Neural progenitor cell (in vitro differentiated cells): ENCODE data around the gene CPM. TPM values are rescaled to one million over a fixed set of nuclear protein-coding genes. Genes with fewer than 3 reads are reported as not detected.

ENCODE experiments used
- DNase-seq: peaks from one replicate; pipeline ENCODE4 v3.0.0-alpha.2; 2016; ENCODE audit warnings: low spot score
- H2AFZ ChIP-seq: fragments of 200-600 bp; sonication (generic); replicated peaks from 2 replicates; pipeline ENCODE4 v1.6.1; 2016; ENCODE audit warnings: antibody characterized with exemption
- H3F3A ChIP-seq: fragments of 200-600 bp; sonication (generic); 2 replicates; pipeline ENCODE4 v1.6.1; 2016; ENCODE audit warnings: antibody characterized with exemption, low read depth
- H3K27ac ChIP-seq: fragments of 200-600 bp; sonication (generic); 2 replicates; pipeline ENCODE4 v1.5.1; 2016; ENCODE audit warnings: mild to moderate bottlenecking
- H3K27me3 ChIP-seq: fragments of 200-600 bp; sonication (generic); 2 replicates; pipeline ENCODE4 v1.6.1; 2016; ENCODE audit warnings: mild to moderate bottlenecking, moderate library complexity
- H3K36me3 ChIP-seq: fragments of 200-600 bp; sonication (generic); 2 replicates; pipeline ENCODE4 v1.5.1; 2016
- H3K4me1 ChIP-seq: fragments of 200-600 bp; sonication (generic); 2 replicates; pipeline ENCODE4 v1.6.1; 2016; ENCODE audit warnings: mixed run types
- H3K4me2 ChIP-seq: fragments of 200-600 bp; sonication (generic); 2 replicates; pipeline ENCODE4 v1.6.1; 2016
- H3K4me3 ChIP-seq: fragments of 200-600 bp; sonication (generic); 2 replicates; pipeline ENCODE4 v1.5.1; 2016
- H3K79me2 ChIP-seq: fragments of 200-600 bp; sonication (generic); 2 replicates; pipeline ENCODE4 v1.6.1; 2016; ENCODE audit warnings: low read depth
- H3K9ac ChIP-seq: fragments of 200-600 bp; sonication (generic); 2 replicates; pipeline ENCODE4 v1.6.1; 2016
- H3K9me3 ChIP-seq: fragments of 200-600 bp; sonication (generic); 2 replicates; pipeline ENCODE4 v1.5.1; 2016; ENCODE audit warnings: low read depth
- H4K20me1 ChIP-seq: fragments of 200-600 bp; sonication (generic); 2 replicates; pipeline ENCODE4 v1.6.1; 2016; ENCODE audit warnings: low read depth
- H3K27ac Mint-ChIP-seq: 3 replicates; pipeline ENCODE4 v1.8.0; 2021; ENCODE audit warnings: mixed read lengths
- H3K27me3 Mint-ChIP-seq: 2 replicates; pipeline ENCODE4 v1.8.0; 2022; ENCODE audit warnings: low read depth, mild to moderate bottlenecking, inconsistent platforms, moderate library complexity, mixed read lengths; ENCODE audit not compliant: insufficient read depth
- H3K36me3 Mint-ChIP-seq: 3 replicates; pipeline ENCODE4 v1.8.0; 2021; ENCODE audit warnings: mixed read lengths
- H3K4me1 Mint-ChIP-seq: 3 replicates; pipeline ENCODE4 v1.8.0; 2021; ENCODE audit warnings: mixed read lengths
- H3K4me3 Mint-ChIP-seq: 3 replicates; pipeline ENCODE4 v1.8.0; 2021; ENCODE audit warnings: mild to moderate bottlenecking, moderate library complexity, mixed read lengths
- H3K9me3 Mint-ChIP-seq: 3 replicates; pipeline ENCODE4 v1.8.0; 2020; ENCODE audit warnings: mixed read lengths
- EZH2 ChIP-seq: fragments of 200-600 bp; sonication (generic); IDR thresholded peaks from 2 replicates; pipeline ENCODE4 v1.6.1; 2017; ENCODE audit warnings: antibody characterized with exemption, mild to moderate bottlenecking, moderate library complexity
- EZH2phosphoT487 ChIP-seq: fragments of 200-600 bp; sonication (generic); IDR thresholded peaks from 2 replicates; pipeline ENCODE4 v1.6.1; 2017; ENCODE audit warnings: antibody characterized with exemption
- total RNA-seq: library from RNA; depleted of rRNA; stranded (reverse); fragments of >200 nt; gene quantifications from 2 replicates; pipeline ENCODE4 v1.2.3, GENCODE V29; 2015; ENCODE audit warnings: low replicate concordance
- TF ChIP-seq, protein P1 (sequence below): fragments of 200-600 bp; sonication (generic); IDR thresholded peaks from 2 replicates; pipeline ENCODE4 v1.5.1; 2017; ENCODE audit warnings: antibody characterized with exemption, mild to moderate bottlenecking

The CPM gene
- total RNA-seq, 1 donor from 2014 or later = 0.02 TPM

DNA sequence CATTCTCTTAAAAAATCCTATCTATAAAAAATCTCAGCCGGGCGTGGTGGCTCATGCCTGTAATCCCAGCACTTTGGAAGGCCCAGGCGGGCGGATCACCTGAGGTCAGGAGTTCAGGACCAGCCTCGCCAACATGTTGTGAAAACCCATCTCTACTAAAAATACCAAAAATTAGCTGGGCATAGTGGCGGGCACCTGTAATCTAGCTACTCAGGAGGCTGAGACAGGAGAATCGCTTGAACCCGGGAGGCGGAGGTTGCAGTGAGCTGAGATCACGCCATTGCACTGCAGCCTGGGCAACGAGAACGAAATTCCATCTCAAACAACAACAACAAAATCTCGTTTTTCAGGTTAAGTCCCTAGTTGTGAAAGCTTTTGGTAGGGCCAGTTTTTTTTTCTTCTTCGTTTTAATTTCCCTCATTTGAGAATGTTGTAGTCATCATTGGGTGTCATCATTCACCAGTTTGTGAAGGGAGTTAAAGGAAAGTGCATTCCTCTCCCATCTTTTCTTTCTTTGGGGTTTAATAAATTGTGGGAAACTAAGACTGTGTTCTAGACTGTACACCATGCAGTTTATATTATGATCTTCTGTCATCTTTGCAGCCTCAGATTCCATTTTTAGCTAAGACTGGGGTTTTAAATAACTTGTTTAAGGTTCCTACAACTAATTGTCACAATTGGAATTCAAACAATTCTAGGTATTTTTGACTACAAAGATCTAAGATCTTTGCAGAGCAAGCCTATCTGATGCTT lies 101.0 kb downstream of the CPM start:
- H3K36me3 ChIP-seq = peaks cover 26% of the 10 kb centered on the region
- H3K79me2 ChIP-seq = peaks cover 7% of the 10 kb centered on the region
- no peaks in the 10 kb centered on the region for H3K27me3 ChIP-seq
- Mint-ChIP-seq H3K4me1 (peaks cover 3% of the 10 kb centered on the region), H3K36me3 (peaks cover 26% of the 10 kb centered on the region), H3K27ac (no peak overlapping the region), H3K4me3 (no peak overlapping the region), H3K9me3 (no peaks in the 10 kb centered on the region), H3K27me3 (no peaks in the 10 kb centered on the region)
- H3K4me1 ChIP-seq = peaks cover 6% of the 10 kb centered on the region
- H3F3A ChIP-seq = peaks cover 32% of the 10 kb centered on the region
- no peak overlapping the region for H3K27ac ChIP-seq
- TF ChIP-seq EZH2phosphoT487 = no peak
- no peak for TF ChIP-seq EZH2
- TF ChIP-seq, protein P1, sequence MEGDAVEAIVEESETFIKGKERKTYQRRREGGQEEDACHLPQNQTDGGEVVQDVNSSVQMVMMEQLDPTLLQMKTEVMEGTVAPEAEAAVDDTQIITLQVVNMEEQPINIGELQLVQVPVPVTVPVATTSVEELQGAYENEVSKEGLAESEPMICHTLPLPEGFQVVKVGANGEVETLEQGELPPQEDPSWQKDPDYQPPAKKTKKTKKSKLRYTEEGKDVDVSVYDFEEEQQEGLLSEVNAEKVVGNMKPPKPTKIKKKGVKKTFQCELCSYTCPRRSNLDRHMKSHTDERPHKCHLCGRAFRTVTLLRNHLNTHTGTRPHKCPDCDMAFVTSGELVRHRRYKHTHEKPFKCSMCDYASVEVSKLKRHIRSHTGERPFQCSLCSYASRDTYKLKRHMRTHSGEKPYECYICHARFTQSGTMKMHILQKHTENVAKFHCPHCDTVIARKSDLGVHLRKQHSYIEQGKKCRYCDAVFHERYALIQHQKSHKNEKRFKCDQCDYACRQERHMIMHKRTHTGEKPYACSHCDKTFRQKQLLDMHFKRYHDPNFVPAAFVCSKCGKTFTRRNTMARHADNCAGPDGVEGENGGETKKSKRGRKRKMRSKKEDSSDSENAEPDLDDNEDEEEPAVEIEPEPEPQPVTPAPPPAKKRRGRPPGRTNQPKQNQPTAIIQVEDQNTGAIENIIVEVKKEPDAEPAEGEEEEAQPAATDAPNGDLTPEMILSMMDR = no peak
- no peak overlapping the region for H3K9ac ChIP-seq
- H3K4me2 ChIP-seq = no peak overlapping the region
- no peak overlapping the region for H2AFZ ChIP-seq
- no peak for DNase-seq
- H3K9me3 ChIP-seq = no peaks in the 10 kb centered on the region
- no peak overlapping the region for H3K4me3 ChIP-seq
- peaks cover 5% of the 10 kb centered on the region for H4K20me1 ChIP-seq

DNA sequence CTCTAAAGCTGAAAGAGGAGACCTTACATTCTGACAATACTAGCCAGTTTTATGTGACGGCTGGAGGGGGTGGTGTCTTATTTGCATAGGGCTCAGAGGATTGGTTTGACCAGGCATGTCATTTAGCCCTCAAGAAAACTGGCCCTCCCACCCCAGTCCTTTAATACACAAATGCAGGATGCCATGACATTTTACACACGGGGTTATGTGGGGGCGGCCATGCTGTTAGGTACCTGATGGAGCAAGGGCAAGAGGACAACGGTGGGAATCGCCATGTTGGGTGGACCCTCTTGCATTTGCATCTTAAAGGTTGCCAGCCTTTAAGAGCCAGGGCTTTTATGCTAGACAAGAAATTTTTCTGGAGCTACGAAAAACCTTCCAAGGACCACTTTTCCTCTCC lies 101.7 kb downstream of the CPM start:
- Histone ChIP-seq H3F3A (peaks cover 29% of the 10 kb centered on the region), H4K20me1 (peaks cover 5% of the 10 kb centered on the region), H3K4me3 (no peak overlapping the region), H3K36me3 (peaks cover 22% of the 10 kb centered on the region), H3K4me2 (no peak overlapping the region), H3K27ac (no peak overlapping the region), H3K27me3 (no peaks in the 10 kb centered on the region), H3K9me3 (no peaks in the 10 kb centered on the region), H3K9ac (no peak overlapping the region), H3K4me1 (peaks cover 6% of the 10 kb centered on the region), H3K79me2 (peaks cover 7% of the 10 kb centered on the region), H2AFZ (no peak overlapping the region)
- Mint-ChIP-seq H3K27ac (no peak overlapping the region), H3K4me1 (peaks cover 3% of the 10 kb centered on the region), H3K36me3 (peaks cover 23% of the 10 kb centered on the region), H3K4me3 (no peak overlapping the region), H3K9me3 (no peaks in the 10 kb centered on the region), H3K27me3 (no peaks in the 10 kb centered on the region)
- TF ChIP-seq EZH2phosphoT487 (no peak), EZH2 (no peak)
- TF ChIP-seq, protein P1 = no peak
- peak; percentile 8 for DNase-seq

- Histone ChIP-seq H3K9me3 (no peaks in the 10 kb centered on the region), H3K36me3 (peaks cover 19% of the 10 kb centered on the region), H4K20me1 (no peaks in the 10 kb centered on the region), H3K4me1 (no peaks in the 10 kb centered on the region), H3F3A (peaks cover 29% of the 10 kb centered on the region), H3K9ac (no peak overlapping the region), H3K27me3 (no peaks in the 10 kb centered on the region), H3K27ac (peak overlapping the region; percentile 10), H3K4me3 (no peak overlapping the region), H3K4me2 (no peak overlapping the region), H2AFZ (no peak overlapping the region), H3K79me2 (peaks cover 4% of the 10 kb centered on the region)
- Mint-ChIP-seq H3K4me1 (no peaks in the 10 kb centered on the region), H3K36me3 (peaks cover 32% of the 10 kb centered on the region), H3K9me3 (no peaks in the 10 kb centered on the region), H3K4me3 (no peak overlapping the region), H3K27ac (no peak overlapping the region), H3K27me3 (peaks cover 2% of the 10 kb centered on the region)
- no peak for TF ChIP-seq EZH2
- TF ChIP-seq, protein P1 = no peak
- no peak for TF ChIP-seq EZH2phosphoT487
- DNase-seq = no peak
Observed at GRCh38 chr12:68828672-68829068, 104.3 kb downstream of the CPM start.
